CD4-positive, alpha-beta memory T cell (primary cell): ENCODE measurements around the gene HTR6. TPM values are rescaled to one million over a fixed set of nuclear protein-coding genes. Genes with fewer than 3 reads are reported as not detected.

Experiments used
- CTCF ChIA-PET: fragments of 350-600 bp; sonication (Branson Sonifier 250); formaldehyde crosslinking; loops from one replicate; lab custom pipeline; 2021; ENCODE audit warnings: inconsistent platforms; ENCODE audit not compliant: partially characterized antibody; lab: Charles Lee
- POLR2A ChIA-PET: fragments of 350-600 bp; sonication (Branson Sonifier 250); formaldehyde crosslinking; loops from one replicate; lab custom pipeline; 2021; ENCODE audit not compliant: partially characterized antibody; lab: Charles Lee
- DNase-seq, 5 donors: peaks; one replicate each; pipeline versions ENCODE4 v3.0.0 to v3.0.0-alpha.2; 2020 to 2022; ENCODE audit warnings: mixed read lengths in 1 of 5
- H3K27ac ChIP-seq: one replicate; pipeline ENCODE4 v1.7.0; 2013; ENCODE audit warnings: low read depth, low read length
- H3K27me3 ChIP-seq: 2 replicates; pipeline ENCODE4 v1.7.0; 2013; ENCODE audit warnings: mild to moderate bottlenecking, low read length, moderate library complexity; ENCODE audit not compliant: insufficient read depth
- H3K36me3 ChIP-seq: 2 replicates; pipeline ENCODE4 v1.7.0; 2013; ENCODE audit warnings: mild to moderate bottlenecking, low read length, moderate library complexity; ENCODE audit not compliant: insufficient read depth
- H3K4me1 ChIP-seq: 2 replicates; pipeline ENCODE4 v1.7.0; 2013; ENCODE audit warnings: mild to moderate bottlenecking, low read length, moderate library complexity; ENCODE audit not compliant: insufficient read depth
- H3K4me3 ChIP-seq, 2 donors: one replicate each; pipeline ENCODE4 v1.7.0; 2013; ENCODE audit warnings: low read length in 2 of 2, mild to moderate bottlenecking in 1 of 2
- H3K9me3 ChIP-seq, 2 donors: one replicate each; pipeline ENCODE4 v1.7.0; 2013; ENCODE audit warnings: low read length in 2 of 2, control low read depth in 1 of 2; ENCODE audit not compliant: control insufficient read depth in 1 of 2
- H3K27ac Mint-ChIP-seq, 7 donors: one replicate each; pipeline ENCODE4 v1.8.0; 2020 to 2021; ENCODE audit warnings: mixed read lengths in 7 of 7, mild to moderate bottlenecking in 6 of 7, inconsistent platforms in 3 of 7, moderate library complexity in 3 of 7
- H3K27me3 Mint-ChIP-seq, 2 donors: one replicate each; pipeline ENCODE4 v1.8.0; 2020 to 2021; ENCODE audit warnings: mixed read lengths in 2 of 2
- H3K36me3 Mint-ChIP-seq, 2 donors: one replicate each; pipeline ENCODE4 v1.8.0; 2020 to 2021; ENCODE audit warnings: mixed read lengths in 2 of 2, inconsistent platforms in 1 of 2, mild to moderate bottlenecking in 1 of 2
- H3K4me1 Mint-ChIP-seq, 4 donors: one replicate each; pipeline ENCODE4 v1.8.0; 2020 to 2021; ENCODE audit warnings: mixed read lengths in 4 of 4, mild to moderate bottlenecking in 1 of 4
- H3K4me3 Mint-ChIP-seq, 8 donors: one replicate each; pipeline ENCODE4 v1.8.0; 2020 to 2021; ENCODE audit warnings: mixed read lengths in 8 of 8, mild to moderate bottlenecking in 7 of 8, moderate library complexity in 6 of 8, inconsistent platforms in 3 of 8
- H3K9me3 Mint-ChIP-seq, 8 donors: one replicate each; pipeline ENCODE4 v1.8.0; 2020 to 2021; ENCODE audit warnings: mixed read lengths in 8 of 8, mild to moderate bottlenecking in 5 of 8, inconsistent platforms in 3 of 8, moderate library complexity in 1 of 8
- intact Hi-C: fragments of 100-400 bp; cut with micrococcal nuclease; formaldehyde crosslinking; loops from one replicate; pipeline ENCODE4 v1.15.1; 2023
- polyA plus RNA-seq, 2 donors: library from polyadenylated mRNA; unstranded; fragments of 300-500 nt; fragmentation: Illumina TruSeq; gene quantifications; one replicate each; pipeline ENCODE4 v1.2.3, GENCODE V29; 2021
- total RNA-seq, 2 experiments: library from RNA; stranded (reverse); gene quantifications; one replicate each; pipeline ENCODE4 v1.2.3, GENCODE V29; 2021

HTR6 gene
- total and polyA plus RNA-seq, 4 experiments from 2014 or later: 0.33 to 1.1 (median 0.44) TPM; not detected in 1

GRCh38 chr1:19709260-19709793 lies 44.7 kb downstream of the HTR6 start:
- no peaks in the 10 kb centered on the region for H3K27me3 ChIP-seq
- H3K4me3 Mint-ChIP-seq: no peak overlapping the region
- peaks cover 20 to 32% of the 10 kb centered on the region in 2 donors for H3K36me3 Mint-ChIP-seq
- CTCF ChIA-PET: interaction anchor here (0.7 to 1.0 kb wide), 4 partner anchors 15 to 893 kb away, joined by 3 to 5 read pairs (median 4); no protein-coding TSS in a partner anchor
- no peaks in the 10 kb centered on the region for H3K9me3 ChIP-seq
- no peak overlapping the region for H3K4me3 ChIP-seq
- POLR2A ChIA-PET: no interaction called here
- H3K27ac ChIP-seq: no peak overlapping the region
- H3K27ac Mint-ChIP-seq: peak overlapping the region in 1 of 7 donors; percentile 61
- no peaks in the 10 kb centered on the region for H3K36me3 ChIP-seq
- peaks cover 13 to 18% (median 16%) of the 10 kb centered on the region in 4 donors for H3K4me1 Mint-ChIP-seq
- H3K27me3 Mint-ChIP-seq: no peaks in the 10 kb centered on the region
- no peaks in the 10 kb centered on the region for H3K9me3 Mint-ChIP-seq
- H3K4me1 ChIP-seq: peaks cover 14% of the 10 kb centered on the region
- intact Hi-C loops: no loop called here
- no peak for DNase-seq

- ChIA-PET CTCF (interaction anchor here (1.8 kb wide), 1 partner anchor 49 kb away, joined by 7 read pairs; no protein-coding TSS in a partner anchor), POLR2A (no interaction called here)
- Mint-ChIP-seq H3K4me1 (peaks cover 14 to 18% (median 17%) of the 10 kb centered on the region in 4 donors), H3K36me3 (peaks cover 22 to 36% of the 10 kb centered on the region in 2 donors), H3K27ac (peak overlapping the region in 3 of 7 donors; percentile 21 to 60 (median 38)), H3K9me3 (no peaks in the 10 kb centered on the region), H3K4me3 (peak overlapping the region in 1 of 8 donors; percentile 13), H3K27me3 (no peaks in the 10 kb centered on the region)
- Histone ChIP-seq H3K9me3 (no peaks in the 10 kb centered on the region), H3K36me3 (no peaks in the 10 kb centered on the region), H3K27me3 (no peaks in the 10 kb centered on the region), H3K4me3 (no peak overlapping the region), H3K4me1 (peaks cover 14% of the 10 kb centered on the region), H3K27ac (no peak overlapping the region)
- no peak for DNase-seq
- intact Hi-C loops: no loop called here
Observed at GRCh38 chr1:19710825-19711611, 46.3 kb downstream of the HTR6 start.

- no peak overlapping the region for H3K4me3 Mint-ChIP-seq
- no peaks in the 10 kb centered on the region for H3K9me3 Mint-ChIP-seq
- H3K27me3 Mint-ChIP-seq: no peaks in the 10 kb centered on the region
- H3K27ac Mint-ChIP-seq: no peak overlapping the region
- Histone ChIP-seq H3K27ac (no peak overlapping the region), H3K4me1 (peaks cover 14% of the 10 kb centered on the region), H3K27me3 (no peaks in the 10 kb centered on the region), H3K36me3 (no peaks in the 10 kb centered on the region), H3K4me3 (no peak overlapping the region), H3K9me3 (no peaks in the 10 kb centered on the region)
- ChIA-PET POLR2A (no interaction called here), CTCF (no interaction called here)
- H3K4me1 Mint-ChIP-seq: peaks cover 14 to 18% (median 17%) of the 10 kb centered on the region in 4 donors
- H3K36me3 Mint-ChIP-seq: peaks cover 16 to 27% of the 10 kb centered on the region in 2 donors
- intact Hi-C loops: no loop called here
- DNase-seq: no peak
Observed at GRCh38 chr1:19712928-19713327, 48.3 kb downstream of the HTR6 start.

GRCh38 chr1:19715334-19716203 lies 50.9 kb downstream of the HTR6 start:
- peak overlapping the region in 2 of 7 donors; percentile 6 to 61 for H3K27ac Mint-ChIP-seq
- H3K27me3 Mint-ChIP-seq: no peaks in the 10 kb centered on the region
- H3K36me3 Mint-ChIP-seq: peaks cover 17 to 24% of the 10 kb centered on the region in 2 donors
- Histone ChIP-seq H3K36me3 (no peaks in the 10 kb centered on the region), H3K4me3 (no peak overlapping the region), H3K27ac (no peak overlapping the region), H3K9me3 (no peaks in the 10 kb centered on the region), H3K4me1 (peaks cover 11% of the 10 kb centered on the region), H3K27me3 (no peaks in the 10 kb centered on the region)
- intact Hi-C loops: loop anchor here (1.0 kb wide), 1 partner anchor 96 kb away; no protein-coding TSS in a partner anchor
- peak overlapping the region in 1 of 8 donors; percentile 29 for H3K4me3 Mint-ChIP-seq
- DNase-seq: peak; percentile 71 to 83 (median 75)
- H3K9me3 Mint-ChIP-seq: no peaks in the 10 kb centered on the region
- CTCF ChIA-PET: interaction anchor here (0.6 to 2.8 kb wide), 11 partner anchors 10 to 494 kb away, joined by 3 to 27 read pairs (median 4); no protein-coding TSS in a partner anchor
- H3K4me1 Mint-ChIP-seq: peaks cover 10 to 15% (median 14%) of the 10 kb centered on the region in 4 donors
- POLR2A ChIA-PET: interaction anchor here (0.6 to 1.0 kb wide), 3 partner anchors 9 to 1220 kb away, joined by 3 to 5 read pairs (median 3); no protein-coding TSS in a partner anchor

GRCh38 chr1:19717467-19717866 lies 52.8 kb downstream of the HTR6 start:
- CTCF ChIA-PET: interaction anchor here (1.5 kb wide), 1 partner anchor 12 kb away, joined by 3 read pairs; no protein-coding TSS in a partner anchor
- H3K27me3 Mint-ChIP-seq: no peaks in the 10 kb centered on the region
- intact Hi-C loops: no loop called here
- no peak overlapping the region for H3K27ac Mint-ChIP-seq
- POLR2A ChIA-PET: no interaction called here
- no peaks in the 10 kb centered on the region for H3K9me3 Mint-ChIP-seq
- no peaks in the 10 kb centered on the region for H3K9me3 ChIP-seq
- no peaks in the 10 kb centered on the region for H3K27me3 ChIP-seq
- H3K27ac ChIP-seq: no peak overlapping the region
- H3K4me1 Mint-ChIP-seq: peaks cover 3 to 10% (median 6%) of the 10 kb centered on the region in 4 donors
- H3K4me3 Mint-ChIP-seq: no peak overlapping the region
- peaks cover 4% of the 10 kb centered on the region for H3K4me1 ChIP-seq
- H3K4me3 ChIP-seq: no peak overlapping the region
- peaks cover 19 to 20% of the 10 kb centered on the region in 2 donors for H3K36me3 Mint-ChIP-seq
- H3K36me3 ChIP-seq: no peaks in the 10 kb centered on the region
- DNase-seq: no peak

- H3K36me3 Mint-ChIP-seq: peaks cover 9 to 33% of the 10 kb centered on the region in 2 donors
- no peaks in the 10 kb centered on the region for H3K9me3 ChIP-seq
- H3K27me3 ChIP-seq: no peaks in the 10 kb centered on the region
- no peak overlapping the region for H3K27ac ChIP-seq
- H3K27me3 Mint-ChIP-seq: no peaks in the 10 kb centered on the region
- H3K4me3 ChIP-seq: no peak overlapping the region
- intact Hi-C loops: no loop called here
- ChIA-PET CTCF (no interaction called here), POLR2A (no interaction called here)
- DNase-seq: no peak
- H3K4me1 ChIP-seq: peaks cover 4% of the 10 kb centered on the region
- H3K27ac Mint-ChIP-seq: no peak overlapping the region
- peaks cover 4% of the 10 kb centered on the region for H3K36me3 ChIP-seq
- H3K4me1 Mint-ChIP-seq: peaks cover 3 to 10% (median 6%) of the 10 kb centered on the region in 4 donors
- no peak overlapping the region for H3K4me3 Mint-ChIP-seq
- H3K9me3 Mint-ChIP-seq: no peaks in the 10 kb centered on the region
Observed at GRCh38 chr1:19720174-19720573, 55.5 kb downstream of the HTR6 start.
